Daoy (cell line): ENCODE results near the gene MICAL3. TPM values are rescaled to one million over a fixed set of nuclear protein-coding genes. Genes with fewer than 3 reads are reported as not detected.

Experiments
- DNase-seq: peaks from one replicate; pipeline ENCODE4 v3.0.0-alpha.2; 2015; ENCODE audit warnings: low read depth
- total RNA-seq: library from RNA; depleted of rRNA; stranded (reverse); fragments of >200 nt; shearing (Covaris generic); gene quantifications from 2 replicates; pipeline ENCODE4 v1.2.3, GENCODE V29; 2014

The MICAL3 gene
- total RNA-seq, 1 experiment from 2014 or later, result 26.2 TPM

GRCh38 chr22:17930455-17931313 is 93.7 kb downstream of the MICAL3 start:
- DNase-seq, result no peak

- DNase-seq, result no peak
Measured at GRCh38 chr22:17929909-17930308, 94.5 kb downstream of the MICAL3 start.

GRCh38 chr22:17928391-17928790 is 96.0 kb downstream of the MICAL3 start:
- no peak for DNase-seq

- no peak for DNase-seq
Measured at GRCh38 chr22:17927062-17927461, 97.3 kb downstream of the MICAL3 start.

GRCh38 chr22:17926516-17926915 is 97.8 kb downstream of the MICAL3 start:
- DNase-seq, result no peak

- no peak for DNase-seq
Measured at GRCh38 chr22:17925431-17925841, 98.9 kb downstream of the MICAL3 start.

GRCh38 chr22:17924735-17925364 is 99.5 kb downstream of the MICAL3 start:
- no peak for DNase-seq

GRCh38 chr22:17924076-17924475 is 100.3 kb downstream of the MICAL3 start:
- DNase-seq, result no peak

GRCh38 chr22:17922925-17923903 is 101.1 kb downstream of the MICAL3 start:
- peak; percentile 62 for DNase-seq

GRCh38 chr22:17921871-17922821 is 102.2 kb downstream of the MICAL3 start:
- no peak for DNase-seq

- no peak for DNase-seq
Measured at GRCh38 chr22:17920992-17921650, 103.2 kb downstream of the MICAL3 start.

GRCh38 chr22:17920145-17920605 is 104.2 kb downstream of the MICAL3 start:
- DNase-seq, result peak; percentile 61

- no peak for DNase-seq
Measured at GRCh38 chr22:17919276-17920144, 104.9 kb downstream of the MICAL3 start.

- DNase-seq, result peak; percentile 54
Measured at GRCh38 chr22:17918840-17919239, 105.5 kb downstream of the MICAL3 start.

GRCh38 chr22:17917490-17917983 is 106.8 kb downstream of the MICAL3 start:
- peak; percentile 42 for DNase-seq

- no peak for DNase-seq
Measured at GRCh38 chr22:17916226-17916889, 108.0 kb downstream of the MICAL3 start.

- no peak for DNase-seq
Measured at GRCh38 chr22:17915676-17916075, 108.7 kb downstream of the MICAL3 start.

GRCh38 chr22:17915188-17915587 is 109.2 kb downstream of the MICAL3 start:
- no peak for DNase-seq
